ENCODE results near the gene KIAA1755.
"Not testable (repeated sequence)": the region's sequence is repeated elsewhere in the genome, so short reads cannot be mapped to it uniquely, and the experiment has no call there.

KIAA1755 gene

DNA sequence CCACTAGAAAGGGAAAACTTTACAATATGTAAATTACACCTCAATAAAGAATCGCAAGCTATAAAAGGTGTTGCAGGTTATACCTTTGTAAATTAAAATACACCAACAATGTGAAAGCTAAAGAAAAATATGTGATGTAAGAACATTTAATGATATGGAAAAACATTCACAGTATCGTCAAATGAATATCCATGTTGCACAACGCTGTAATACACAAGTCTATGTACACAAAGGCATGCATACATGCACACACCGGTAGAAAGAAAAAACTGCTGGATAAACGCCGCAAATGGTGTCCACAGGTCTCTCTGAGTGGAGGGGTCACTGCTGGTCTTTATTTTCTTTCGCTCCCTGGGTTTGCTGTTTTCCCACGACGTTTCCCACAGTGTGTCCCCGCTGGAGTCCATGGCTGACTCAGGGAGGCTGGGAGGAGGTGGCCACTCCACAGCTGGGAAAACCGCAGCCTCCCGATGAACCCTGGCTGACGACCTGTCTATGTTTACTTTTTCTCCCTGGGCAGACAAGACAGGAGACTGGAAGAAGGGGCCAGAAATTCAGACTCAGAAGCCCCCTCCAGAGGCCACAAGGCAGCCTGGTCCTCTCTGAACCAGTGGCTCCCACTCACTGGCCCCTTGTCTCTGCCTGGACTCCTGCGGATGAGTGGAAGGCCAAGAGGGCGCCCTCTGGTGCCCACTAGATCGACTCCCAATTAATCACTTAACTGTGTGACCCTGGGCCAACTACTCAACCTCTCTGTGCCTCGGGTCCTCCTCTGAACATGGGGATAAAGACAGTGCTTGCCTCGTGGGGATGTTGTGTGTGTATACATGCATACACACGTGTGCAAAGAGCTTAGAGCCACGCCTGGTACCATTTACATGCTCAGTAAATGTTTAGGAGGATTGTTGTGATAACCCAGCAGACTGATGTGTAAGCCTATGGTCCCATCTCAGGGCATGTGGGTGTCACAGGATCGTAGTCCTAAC, 30.6 kb upstream of the KIAA1755 start:
- no peak for DNase-seq

DNA sequence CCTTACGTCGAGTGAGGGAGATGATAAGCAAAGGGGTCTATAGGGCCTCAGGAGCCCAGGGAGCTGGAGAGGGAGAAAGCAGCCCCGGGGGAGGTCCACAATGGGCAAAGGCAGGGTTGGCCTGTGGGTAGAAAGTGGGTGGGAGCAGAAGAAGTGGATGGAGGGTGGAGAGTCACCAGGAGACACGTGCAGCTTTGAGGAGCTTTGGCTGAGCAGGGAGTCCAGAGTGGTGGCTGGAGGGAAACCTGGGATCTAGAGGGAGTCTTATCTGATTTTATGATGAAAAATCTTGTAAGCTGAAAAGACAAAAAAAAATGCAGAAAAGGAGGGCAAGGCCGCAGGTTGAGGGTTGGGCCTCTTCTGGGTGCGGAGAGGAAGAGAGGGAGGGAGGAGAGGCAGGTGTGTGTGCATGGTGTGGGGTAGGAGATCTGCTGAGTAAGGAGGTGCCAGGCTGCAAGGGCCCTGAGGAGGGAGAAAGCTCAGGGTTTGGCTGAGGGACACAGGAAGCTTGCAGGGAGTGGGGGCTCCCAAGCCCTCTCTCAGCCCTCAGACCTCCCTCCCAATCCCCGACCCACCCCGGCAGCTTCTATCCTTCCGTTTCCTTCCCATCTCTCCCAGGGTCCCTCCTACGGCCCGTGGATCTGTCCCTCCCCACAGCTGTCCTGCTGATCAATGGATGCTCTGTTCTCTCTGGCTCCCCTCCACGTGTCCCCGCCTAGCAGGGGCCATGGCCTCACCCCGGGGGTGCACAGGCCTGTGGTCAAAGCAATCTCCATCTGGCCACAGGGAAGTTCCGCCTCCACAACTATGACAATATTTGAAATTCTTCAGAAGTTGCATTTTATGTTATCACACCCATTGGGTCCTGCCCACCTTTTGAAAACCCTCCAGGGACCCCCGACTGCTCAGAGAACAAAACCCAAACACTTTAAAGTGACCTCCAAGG, 26.3 kb upstream of the KIAA1755 start:
- no peak for DNase-seq

- no peak for DNase-seq
These were observed 24.4 kb upstream of the KIAA1755 start for GRCh38 chr20:38284893-38285444.

DNA sequence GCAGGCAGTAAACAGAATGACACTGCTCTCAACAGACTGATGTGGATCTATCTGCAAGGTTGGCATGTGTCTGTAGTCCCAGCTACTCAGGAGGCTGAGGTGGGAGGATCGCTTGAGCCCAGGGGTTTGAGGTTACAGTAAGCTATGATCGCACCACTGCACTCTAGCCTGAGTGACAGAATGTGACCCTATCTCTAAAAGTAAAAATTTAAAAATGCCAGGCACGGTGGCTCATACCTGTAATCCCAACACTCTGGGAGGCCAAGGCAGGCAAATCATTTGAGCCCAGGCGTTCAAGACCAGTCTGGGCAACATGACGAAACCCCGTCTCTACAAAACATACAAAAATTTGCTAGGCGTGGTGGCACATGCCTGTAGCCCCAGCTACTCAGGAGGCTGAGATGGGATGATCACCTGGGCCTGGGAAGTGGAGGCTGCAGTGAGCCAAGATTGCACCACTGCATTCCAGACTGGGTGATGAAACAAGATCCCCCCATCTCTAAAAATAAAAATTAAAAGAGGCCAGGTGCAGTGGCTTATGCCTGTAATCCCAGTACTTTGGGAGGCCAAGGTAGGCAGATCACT, 23.6 kb upstream of the KIAA1755 start:
- DNase-seq = not testable (repeated sequence)

DNA sequence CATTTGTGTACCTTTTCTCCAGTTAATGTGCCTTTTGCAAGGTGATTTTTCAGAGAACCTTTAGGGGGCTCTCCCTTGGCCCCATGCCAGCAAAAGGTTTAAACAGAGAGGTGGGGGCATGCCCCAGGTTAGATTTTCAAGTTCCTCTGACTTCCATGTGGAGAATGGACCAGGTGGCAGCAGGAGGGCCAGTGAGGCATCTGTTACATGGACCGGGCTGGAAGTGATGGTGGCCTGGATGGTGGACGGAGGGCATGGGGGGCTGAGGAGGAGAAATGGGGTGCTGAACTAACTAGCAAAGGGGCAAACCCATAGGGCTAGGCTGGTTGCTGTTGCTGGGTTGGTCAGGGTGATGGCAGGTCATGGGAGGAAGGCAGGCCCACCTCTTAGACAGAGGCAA, 22.7 kb upstream of the KIAA1755 start:
- DNase-seq = no peak

DNA sequence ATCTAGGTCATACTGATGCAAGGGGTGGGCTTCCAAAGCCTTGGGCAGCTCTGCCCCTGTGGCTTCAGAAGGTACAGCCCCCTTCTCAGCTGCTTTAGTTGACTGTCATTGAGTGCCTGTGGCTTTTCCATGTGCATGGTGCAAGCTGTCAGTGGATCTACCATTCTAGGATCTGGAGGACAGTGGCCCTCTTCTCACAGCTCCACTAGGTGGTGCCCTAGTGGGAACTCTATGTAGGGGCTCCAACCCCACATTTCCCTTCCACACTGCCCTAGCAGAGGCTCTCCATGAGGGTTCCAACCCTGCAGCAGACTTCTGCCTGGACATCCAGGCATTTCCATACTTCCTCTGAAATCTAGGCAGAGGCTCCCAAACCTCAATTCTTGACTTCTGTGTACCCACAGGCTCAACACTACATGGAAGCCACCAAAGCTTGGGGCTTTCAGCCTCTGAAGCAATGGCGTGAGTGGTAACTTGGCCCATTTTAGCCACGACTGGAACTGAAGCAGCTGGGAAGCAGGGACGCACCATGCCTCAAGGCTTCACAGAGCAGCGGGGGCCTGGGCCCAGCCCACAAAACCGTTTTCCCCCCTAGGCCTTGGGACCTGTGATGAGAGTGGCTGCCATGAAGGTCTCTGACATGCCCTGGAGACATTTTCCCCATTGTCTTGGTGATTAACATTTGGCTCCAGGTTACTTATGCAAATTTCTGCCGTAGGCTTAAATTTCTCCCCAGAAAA, 20.8 kb upstream of the KIAA1755 start:
- not testable (repeated sequence) for DNase-seq

DNA sequence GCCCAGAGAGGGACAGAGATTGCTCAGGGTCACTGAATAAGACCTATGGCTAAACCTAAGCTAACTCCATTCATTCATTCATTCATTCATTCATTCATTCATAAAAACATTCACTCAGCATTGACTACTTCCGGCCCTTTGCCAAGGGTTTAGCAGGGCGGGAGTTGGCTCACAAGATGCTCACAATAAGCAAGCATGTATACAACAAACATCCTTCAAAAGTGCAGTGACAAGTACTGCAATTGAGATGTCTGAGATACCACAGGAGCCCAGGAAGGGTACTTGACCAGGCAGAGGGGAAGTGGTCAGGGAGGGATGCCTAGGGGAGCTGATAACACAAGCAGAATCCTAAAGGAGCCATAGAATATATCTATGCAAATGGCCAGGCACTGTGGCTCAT, 18.2 kb upstream of the KIAA1755 start:
- DNase-seq = no peak

DNA sequence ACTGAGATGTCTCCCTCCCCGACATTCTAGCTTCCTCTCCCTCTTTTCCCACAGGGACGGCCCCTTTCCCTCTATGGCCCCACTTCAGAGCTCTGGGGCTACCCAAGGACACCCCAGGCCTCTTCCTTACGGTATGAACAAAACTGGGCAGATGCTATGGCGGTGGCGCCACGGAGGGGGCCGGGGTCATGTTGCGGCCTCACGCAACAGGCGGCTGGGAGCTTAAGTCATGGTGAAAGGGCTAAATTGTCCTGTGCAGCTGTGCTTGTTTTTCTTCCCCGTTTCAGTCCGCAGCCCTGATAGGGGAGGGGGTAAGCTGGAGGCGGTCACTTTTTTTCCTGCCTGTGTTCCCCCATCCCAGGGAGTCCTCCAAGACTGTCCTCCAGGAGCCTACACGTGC, 17.6 kb upstream of the KIAA1755 start:
- DNase-seq = no peak

DNA sequence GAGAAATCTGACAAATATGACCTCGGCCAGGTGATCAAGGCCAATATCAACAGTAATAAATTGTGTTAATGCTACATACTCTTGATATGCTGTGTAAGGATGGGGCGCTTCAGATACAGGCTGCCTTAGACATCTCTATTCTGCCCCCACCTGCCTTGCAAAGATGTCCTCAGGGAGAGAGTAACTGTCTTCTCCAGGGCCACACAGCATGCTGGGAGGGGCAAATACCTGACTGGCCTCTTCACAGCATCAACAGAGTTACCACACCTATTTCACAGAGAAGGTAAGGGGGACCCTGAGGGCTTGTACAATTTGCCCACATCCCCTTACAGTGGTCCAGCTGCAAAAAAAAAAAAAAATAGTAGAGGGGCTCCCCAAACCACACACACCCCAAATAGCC, 17.2 kb upstream of the KIAA1755 start:
- no peak for DNase-seq

- no peak for DNase-seq
These were observed 16.8 kb upstream of the KIAA1755 start for GRCh38 chr20:38277285-38277684.

DNA sequence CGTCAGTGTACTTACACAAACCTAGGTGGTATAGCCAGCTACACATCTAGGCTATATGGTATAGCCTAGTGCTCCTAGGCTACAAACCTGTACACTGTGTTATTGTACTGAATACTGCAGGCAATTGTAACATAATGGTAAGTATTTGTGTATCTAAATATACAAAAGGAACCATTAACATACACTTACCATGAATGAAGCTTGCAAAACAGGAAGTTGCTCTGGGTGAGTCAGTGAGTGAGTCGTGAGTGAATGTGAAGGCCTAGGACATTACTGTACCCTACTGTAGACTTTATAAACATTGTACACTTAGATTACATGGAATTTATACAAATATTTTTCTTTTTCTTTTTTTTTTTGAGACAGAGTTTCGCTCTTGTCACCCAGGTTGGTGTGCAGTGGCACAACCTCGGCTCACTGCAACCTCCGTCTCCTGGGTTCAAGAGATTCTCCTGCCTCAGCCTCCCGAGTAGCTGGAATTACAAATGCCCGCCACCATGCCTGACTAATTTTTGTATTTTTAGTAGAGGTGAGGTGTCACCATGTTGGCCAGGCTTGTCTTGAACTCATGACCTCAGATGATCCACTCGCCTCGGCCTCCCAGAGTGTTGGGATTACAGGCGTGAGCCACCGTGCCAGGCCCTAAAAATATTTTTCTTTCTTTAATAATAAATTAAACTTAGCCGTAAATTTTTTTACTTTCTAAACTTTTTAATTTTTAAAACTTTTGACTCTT, 15.4 kb upstream of the KIAA1755 start:
- no peak for DNase-seq

DNA sequence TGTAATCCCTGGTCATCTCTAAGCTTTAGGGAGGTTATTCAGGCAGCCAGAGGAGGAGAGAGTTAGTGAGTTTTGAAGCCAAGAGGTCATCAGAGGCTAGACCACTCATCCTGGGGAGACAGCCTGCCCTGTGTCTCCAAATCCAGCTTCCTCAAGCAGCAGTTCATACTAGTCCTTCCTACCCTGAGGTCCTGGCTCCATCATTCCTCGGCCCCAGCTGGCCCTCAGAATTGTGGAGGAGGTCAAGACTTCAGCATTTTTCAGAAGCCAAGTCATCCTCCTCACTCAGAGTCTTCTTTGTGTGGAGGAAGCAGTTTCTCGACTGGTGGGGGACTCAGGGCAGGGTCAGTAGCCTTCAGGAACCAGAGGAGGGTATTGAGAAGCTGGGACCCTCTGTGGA, 12.4 kb upstream of the KIAA1755 start:
- no peak for DNase-seq

DNA sequence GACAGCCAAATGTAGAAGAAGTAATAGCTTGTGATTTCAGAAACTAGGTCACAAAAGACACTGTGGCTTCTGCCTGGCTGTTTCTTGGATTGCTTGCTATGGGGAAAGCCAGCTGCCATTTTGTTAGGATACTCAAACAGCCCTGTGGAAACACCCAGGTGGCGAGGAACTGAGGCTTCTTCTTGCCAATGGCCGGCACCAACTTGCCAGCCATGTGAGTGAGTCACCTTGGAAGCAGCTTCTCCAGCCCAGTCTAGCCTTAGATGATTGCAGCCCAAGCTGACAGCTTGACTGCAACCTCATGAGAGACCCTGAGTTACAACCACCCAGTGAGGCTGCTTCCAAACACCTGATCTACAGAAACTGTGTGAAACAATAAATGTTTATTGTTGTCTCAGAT, 11.9 kb upstream of the KIAA1755 start:
- no peak for DNase-seq

GRCh38 chr20:38271608-38272120, 11.1 kb upstream of the KIAA1755 start:
- no peak for DNase-seq

DNA sequence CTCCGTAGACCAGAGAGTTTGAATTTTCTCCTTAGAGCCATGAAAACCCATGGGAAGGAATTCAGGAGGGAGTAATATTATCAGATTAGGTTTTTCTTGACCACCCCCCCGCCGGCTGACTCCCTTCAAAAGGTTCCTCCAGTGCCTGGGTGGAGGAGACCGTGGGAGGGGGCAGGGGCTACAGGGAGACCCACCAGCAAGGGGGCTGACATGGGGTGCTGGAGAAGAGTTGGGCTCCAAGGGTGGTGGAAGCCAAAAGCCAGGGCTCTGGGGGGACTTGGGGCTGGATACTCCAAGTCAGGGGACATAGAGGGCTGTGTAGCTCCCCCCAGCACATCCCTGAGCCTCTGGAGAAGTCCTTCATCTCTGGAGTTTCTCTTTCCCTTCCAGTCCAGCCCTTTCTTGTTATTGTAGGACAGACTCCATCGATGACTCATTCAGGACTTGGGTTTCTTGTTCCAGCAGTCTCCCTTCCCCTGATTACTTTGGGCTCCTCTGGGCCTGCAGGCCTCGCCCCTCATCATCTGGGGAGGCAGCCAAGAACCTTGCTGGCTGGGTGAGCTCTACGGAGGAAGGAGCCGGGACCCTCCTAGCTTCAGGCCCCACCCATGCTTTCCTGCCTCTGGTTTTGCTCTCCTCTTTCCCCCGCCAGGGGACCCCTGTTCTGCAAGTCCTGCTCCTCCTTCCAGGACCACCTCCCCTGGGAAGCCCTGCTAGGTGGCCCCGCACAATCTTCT, 10.5 kb upstream of the KIAA1755 start:
- no peak for DNase-seq

DNA sequence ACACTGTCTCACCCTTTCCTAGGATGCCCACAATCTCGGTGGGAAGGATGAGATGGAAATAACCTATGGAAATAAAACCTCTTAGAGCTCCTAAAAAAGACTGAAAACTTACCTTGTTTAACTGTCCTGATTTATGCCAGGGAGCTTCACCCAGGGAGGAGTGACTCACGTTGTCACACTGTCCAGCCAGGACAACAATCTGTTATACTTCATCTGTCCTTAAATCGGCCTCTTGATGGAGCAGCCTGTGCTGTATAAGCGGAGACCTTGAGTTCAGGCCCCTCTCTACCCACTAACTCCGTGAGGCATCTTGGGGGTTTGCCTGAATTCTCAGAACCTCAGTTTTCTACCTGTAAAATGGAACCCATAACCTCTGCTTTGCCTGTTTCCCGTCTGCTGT, 9.2 kb upstream of the KIAA1755 start:
- no peak for DNase-seq

DNA sequence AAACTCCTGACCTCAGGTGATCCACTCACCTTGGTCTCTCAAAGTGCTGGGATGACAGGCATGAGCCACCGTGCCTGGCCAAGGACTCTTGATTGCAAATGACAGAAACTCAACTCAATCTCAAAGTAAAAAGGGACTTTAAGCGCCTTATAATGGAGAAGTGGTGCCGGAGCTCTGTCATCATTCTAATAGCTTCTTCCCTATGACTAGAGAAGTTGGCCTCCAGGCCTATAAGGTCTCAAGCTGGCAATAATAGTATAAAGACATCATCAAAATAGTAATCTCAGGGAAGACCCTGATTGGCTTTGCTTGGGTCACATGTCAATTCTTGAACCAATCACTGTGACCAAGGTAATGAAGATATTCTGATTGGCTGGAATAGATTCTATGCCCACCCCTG, 8.5 kb upstream of the KIAA1755 start:
- DNase-seq = no peak

DNA sequence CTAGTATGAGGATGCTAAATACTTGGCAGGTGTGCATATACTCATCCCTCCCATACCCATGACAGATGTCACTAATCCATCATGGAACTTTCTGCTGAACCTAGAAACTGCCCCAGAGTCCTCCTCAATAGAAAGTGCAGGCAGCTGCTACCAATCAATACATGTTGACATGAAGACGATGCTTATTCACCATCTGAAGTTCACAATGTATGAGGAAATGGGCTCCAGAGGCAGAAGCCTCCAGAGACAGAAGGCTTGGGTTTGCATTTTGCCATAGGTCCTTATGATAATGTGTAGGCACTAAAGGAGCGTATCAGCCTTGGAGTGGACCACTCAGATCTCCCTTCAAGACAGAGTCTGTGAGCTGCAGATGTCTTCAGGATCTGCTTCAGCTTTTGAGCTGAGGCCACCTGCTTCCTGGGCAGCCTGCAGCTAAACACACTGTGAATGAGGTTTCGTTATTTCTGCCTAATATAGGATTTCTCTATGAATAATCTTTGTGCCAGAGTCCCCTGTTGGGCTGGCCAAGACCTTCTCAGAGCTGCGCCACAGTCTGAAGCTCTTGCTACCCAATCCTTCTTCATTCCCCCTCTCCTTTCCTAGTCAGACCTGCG, 7.5 kb upstream of the KIAA1755 start:
- no peak for DNase-seq

- no peak for DNase-seq
These were observed 6.8 kb upstream of the KIAA1755 start for GRCh38 chr20:38267296-38267695.

GRCh38 chr20:38266426-38266825, 5.9 kb upstream of the KIAA1755 start:
- DNase-seq = no peak

All from stimulated activated CD4-positive, alpha-beta T cell treated with anti-CD3 and anti-CD28 coated beads, Interleukin-1b, Interleukin-23, amount 100 ng/mL, for 48 hours (primary cell).